Measurements from ENCODE around the gene BOLA2B. TPM values are rescaled to one million over a fixed set of nuclear protein-coding genes. Genes with fewer than 3 reads are reported as not detected.
"Not testable (repeated sequence)": the region's sequence is repeated elsewhere in the genome, so short reads cannot be mapped to it uniquely, and the experiment has no call there.

The BOLA2B gene
- total and polyA plus RNA-seq, 4 experiments from 2014 or later: 62.1 to 169 (median 111) TPM

- POLR2A ChIA-PET (ENCODE audit: partially characterized antibody): interaction anchor here (0.6 to 7.6 kb wide), 40 partner anchors 10 to 691 kb away, joined by 3 to 292 read pairs (median 6); partner anchors contain the start of genes ALDOA, DCTPP1, FBRS and GDPD3
- DNase-seq: peak; percentile 89 to 93 (median 90)
These were observed 9.2 kb downstream of the BOLA2B start for GRCh38 chr16:30184096-30184890.

GRCh38 chr16:30183233-30184095 is 10.0 kb downstream of the BOLA2B start, which contains the start of gene CORO1A:
Gene CORO1A, plus strand, starts transcription at chr16:30183602. Its CDS starts 1,608 bp downstream, at chr16:30185210.
- H3K36me3 Mint-ChIP-seq: peaks cover 29 to 36% of the 10 kb centered on the region in 2 donors
- peak within 1 kb of the TSS; percentile 96 to 99 (median 97) for H3K27ac Mint-ChIP-seq
- intact Hi-C loops (cut with micrococcal nuclease): no loop called here
- no peaks in the 10 kb centered on the region for H3K27me3 Mint-ChIP-seq
- peaks cover 15 to 59% (median 29%) of the 10 kb centered on the region in 4 donors for H3K4me1 Mint-ChIP-seq
- peak within 1 kb of the TSS; percentile 94 to 99 (median 98) for H3K4me3 Mint-ChIP-seq
- no peaks in the 10 kb centered on the region for H3K27me3 ChIP-seq (ENCODE audit: insufficient read depth, low read length)
- peak within 1 kb of the TSS; percentile 77 for H3K27ac ChIP-seq (ENCODE audit: low read depth, low read length)
- DNase-seq: peak; percentile 80 to 87 (median 84)
- H3K9me3 Mint-ChIP-seq: no peaks in the 10 kb centered on the region
- peak within 1 kb of the TSS; percentile 91 to 93 for H3K4me3 ChIP-seq (ENCODE audit: low read length in 2 of 2)
- peaks cover 31% of the 10 kb centered on the region for H3K36me3 ChIP-seq (ENCODE audit: insufficient read depth, low read length)
- CTCF ChIA-PET (ENCODE audit: partially characterized antibody): interaction anchor here (1.0 to 5.9 kb wide), 4 partner anchors 26 to 246 kb away, joined by 3 to 59 read pairs (median 5); partner anchors contain the start of genes DCTPP1 and TBX6
- peaks cover 40% of the 10 kb centered on the region for H3K4me1 ChIP-seq (ENCODE audit: insufficient read depth, low read length)
- POLR2A ChIA-PET (ENCODE audit: partially characterized antibody): interaction anchor here (0.6 to 7.6 kb wide), 36 partner anchors 9 to 691 kb away, joined by 3 to 292 read pairs (median 6); partner anchors contain the start of genes ALDOA, DCTPP1, FBRS and GDPD3
- no peaks in the 10 kb centered on the region for H3K9me3 ChIP-seq (ENCODE audit: control insufficient read depth in 1 of 2, low read length in 2 of 2)

More at GRCh38 chr16:30184096-30184890, 9.2 kb downstream of the BOLA2B start:
- H3K36me3 ChIP-seq (ENCODE audit: insufficient read depth, low read length): peaks cover 31% of the 10 kb centered on the region
- no peaks in the 10 kb centered on the region for H3K9me3 Mint-ChIP-seq
- H3K27ac ChIP-seq (ENCODE audit: low read depth, low read length): peak overlapping the region; percentile 77
- CTCF ChIA-PET (ENCODE audit: partially characterized antibody): interaction anchor here (5.9 kb wide), 1 partner anchor 92 kb away, joined by 59 read pairs; the partner anchor contains the start of gene TBX6
- intact Hi-C loops (cut with micrococcal nuclease): no loop called here
- H3K4me1 ChIP-seq (ENCODE audit: insufficient read depth, low read length): peaks cover 40% of the 10 kb centered on the region
- H3K36me3 Mint-ChIP-seq: peaks cover 29 to 36% of the 10 kb centered on the region in 2 donors
- H3K27ac Mint-ChIP-seq: peak overlapping the region; percentile 96 to 99 (median 97)
- H3K27me3 ChIP-seq (ENCODE audit: insufficient read depth, low read length): no peaks in the 10 kb centered on the region
- H3K4me3 ChIP-seq (ENCODE audit: low read length in 2 of 2): peak overlapping the region; percentile 91 to 93
- peak overlapping the region; percentile 94 to 99 (median 98) for H3K4me3 Mint-ChIP-seq
- H3K4me1 Mint-ChIP-seq: peaks cover 15 to 59% (median 29%) of the 10 kb centered on the region in 4 donors
- H3K9me3 ChIP-seq (ENCODE audit: control insufficient read depth in 1 of 2, low read length in 2 of 2): no peaks in the 10 kb centered on the region
- H3K27me3 Mint-ChIP-seq: no peaks in the 10 kb centered on the region

GRCh38 chr16:30180741-30181140 is 12.7 kb downstream of the BOLA2B start:
- no peaks in the 10 kb centered on the region for H3K27me3 ChIP-seq (ENCODE audit: insufficient read depth, low read length)
- H3K27me3 Mint-ChIP-seq: no peaks in the 10 kb centered on the region
- H3K4me3 Mint-ChIP-seq: peak overlapping the region in 2 of 8 donors; percentile 52 to 61
- H3K27ac Mint-ChIP-seq: peak overlapping the region in 5 of 7 donors; percentile 55 to 79 (median 74)
- H3K9me3 Mint-ChIP-seq: no peaks in the 10 kb centered on the region
- H3K4me1 Mint-ChIP-seq: peaks cover 5 to 35% (median 15%) of the 10 kb centered on the region in 4 donors
- H3K36me3 Mint-ChIP-seq: peaks cover 15 to 16% of the 10 kb centered on the region in 2 donors
- intact Hi-C loops (cut with micrococcal nuclease): no loop called here
- CTCF ChIA-PET (ENCODE audit: partially characterized antibody): interaction anchor here (0.9 to 2.3 kb wide), 2 partner anchors 38 to 88 kb away, joined by 3 to 9 read pairs; no protein-coding TSS in a partner anchor
- no peak overlapping the region for H3K27ac ChIP-seq (ENCODE audit: low read depth, low read length)
- peaks cover 15% of the 10 kb centered on the region for H3K4me1 ChIP-seq (ENCODE audit: insufficient read depth, low read length)
- POLR2A ChIA-PET (ENCODE audit: partially characterized antibody): interaction anchor here (1.1 kb wide), 1 partner anchor 57 kb away, joined by 4 read pairs; no protein-coding TSS in a partner anchor
- no peak overlapping the region for H3K4me3 ChIP-seq (ENCODE audit: low read length in 2 of 2)
- DNase-seq: no peak
- H3K36me3 ChIP-seq (ENCODE audit: insufficient read depth, low read length): peaks cover 11% of the 10 kb centered on the region
- H3K9me3 ChIP-seq (ENCODE audit: control insufficient read depth in 1 of 2, low read length in 2 of 2): no peaks in the 10 kb centered on the region

- H3K4me3 Mint-ChIP-seq: no peak overlapping the region
- DNase-seq: no peak
- intact Hi-C loops (cut with micrococcal nuclease): no loop called here
- ChIA-PET POLR2A (ENCODE audit: partially characterized antibody) (interaction anchor here (0.6 to 1.3 kb wide), 4 partner anchors 57 to 806 kb away, joined by 3 to 4 read pairs (median 4); partner anchors contain the start of gene ALDOA), CTCF (ENCODE audit: partially characterized antibody) (interaction anchor here (0.7 to 2.3 kb wide), 3 partner anchors 37 to 448 kb away, joined by 3 to 9 read pairs (median 3); no protein-coding TSS in a partner anchor)
- Histone ChIP-seq H3K4me1 (ENCODE audit: insufficient read depth, low read length) (peaks cover 11% of the 10 kb centered on the region), H3K4me3 (ENCODE audit: low read length in 2 of 2) (no peak overlapping the region), H3K36me3 (ENCODE audit: insufficient read depth, low read length) (peaks cover 4% of the 10 kb centered on the region), H3K27me3 (ENCODE audit: insufficient read depth, low read length) (no peaks in the 10 kb centered on the region), H3K27ac (ENCODE audit: low read depth, low read length) (no peak overlapping the region), H3K9me3 (ENCODE audit: control insufficient read depth in 1 of 2, low read length in 2 of 2) (no peaks in the 10 kb centered on the region)
- peaks cover 11 to 13% of the 10 kb centered on the region in 2 donors for H3K36me3 Mint-ChIP-seq
- H3K9me3 Mint-ChIP-seq: no peaks in the 10 kb centered on the region
- no peaks in the 10 kb centered on the region for H3K27me3 Mint-ChIP-seq
- H3K4me1 Mint-ChIP-seq: peaks cover 5 to 31% (median 15%) of the 10 kb centered on the region in 4 donors
- peak overlapping the region in 1 of 7 donors; percentile 89 for H3K27ac Mint-ChIP-seq
These were observed 13.5 kb downstream of the BOLA2B start for GRCh38 chr16:30179931-30180330.

GRCh38 chr16:30179195-30179594 is 14.3 kb downstream of the BOLA2B start:
- no peak overlapping the region for H3K27ac Mint-ChIP-seq
- no peak overlapping the region for H3K27ac ChIP-seq (ENCODE audit: low read depth, low read length)
- H3K9me3 Mint-ChIP-seq: no peaks in the 10 kb centered on the region
- no peaks in the 10 kb centered on the region for H3K27me3 Mint-ChIP-seq
- CTCF ChIA-PET (ENCODE audit: partially characterized antibody): interaction anchor here (2.3 kb wide), 1 partner anchor 36 kb away, joined by 9 read pairs; no protein-coding TSS in a partner anchor
- H3K36me3 Mint-ChIP-seq: peaks cover 3 to 5% of the 10 kb centered on the region in 2 donors
- peaks cover 11% of the 10 kb centered on the region for H3K4me1 ChIP-seq (ENCODE audit: insufficient read depth, low read length)
- intact Hi-C loops (cut with micrococcal nuclease): no loop called here
- H3K9me3 ChIP-seq (ENCODE audit: control insufficient read depth in 1 of 2, low read length in 2 of 2): no peaks in the 10 kb centered on the region
- POLR2A ChIA-PET (ENCODE audit: partially characterized antibody): interaction anchor here (1.2 to 1.3 kb wide), 2 partner anchors 64 to 114 kb away, joined by 3 to 4 read pairs; partner anchors contain the start of gene ALDOA
- H3K27me3 ChIP-seq (ENCODE audit: insufficient read depth, low read length): no peaks in the 10 kb centered on the region
- H3K4me1 Mint-ChIP-seq: peaks cover 5 to 24% (median 13%) of the 10 kb centered on the region in 4 donors
- no peak overlapping the region for H3K4me3 ChIP-seq (ENCODE audit: low read length in 2 of 2)
- no peak for DNase-seq
- H3K4me3 Mint-ChIP-seq: no peak overlapping the region
- peaks cover 1% of the 10 kb centered on the region for H3K36me3 ChIP-seq (ENCODE audit: insufficient read depth, low read length)

- H3K27ac ChIP-seq (ENCODE audit: low read depth, low read length); DNase-seq; H3K27ac Mint-ChIP-seq; H3K4me1 Mint-ChIP-seq; H3K9me3 ChIP-seq (ENCODE audit: control insufficient read depth in 1 of 2, low read length in 2 of 2); H3K4me1 ChIP-seq (ENCODE audit: insufficient read depth, low read length); intact Hi-C loops (cut with micrococcal nuclease); H3K27me3 Mint-ChIP-seq; H3K27me3 ChIP-seq (ENCODE audit: insufficient read depth, low read length); H3K4me3 ChIP-seq (ENCODE audit: low read length in 2 of 2); H3K36me3 ChIP-seq (ENCODE audit: insufficient read depth, low read length); H3K9me3 Mint-ChIP-seq; H3K4me3 Mint-ChIP-seq; H3K36me3 Mint-ChIP-seq: not testable (repeated sequence)
- ChIA-PET CTCF (ENCODE audit: partially characterized antibody) (interaction anchor here (0.7 kb wide), 1 partner anchor 13 kb away, joined by 4 read pairs; no protein-coding TSS in a partner anchor), POLR2A (ENCODE audit: partially characterized antibody) (interaction anchor here (1.5 kb wide), 1 partner anchor 9 kb away, joined by 5 read pairs; no protein-coding TSS in a partner anchor)
These were observed 16.6 kb downstream of the BOLA2B start for GRCh38 chr16:30176876-30177275.
